Loucy (cell line): ENCODE measurements around the gene CABP5.
"Not testable (repeated sequence)": the region's sequence is repeated elsewhere in the genome, so short reads cannot be mapped to it uniquely, and the experiment has no call there.

ENCODE experiments used
- H2AFZ ChIP-seq: fragments of 200-600 bp; sonication (generic); 2 replicates; pipeline ENCODE4 v1.6.0; 2016; ENCODE audit warnings: antibody characterized with exemption, mild to moderate bottlenecking, low read length, moderate library complexity
- H3F3A ChIP-seq: fragments of 200-600 bp; 2 replicates; pipeline ENCODE4 v1.6.0; 2016; ENCODE audit warnings: antibody characterized with exemption, low read depth, mild to moderate bottlenecking
- H3K27me3 ChIP-seq: fragments of 200-600 bp; sonication (generic); 2 replicates; pipeline ENCODE4 v1.6.1; 2014; ENCODE audit warnings: low read length, mild to moderate bottlenecking; ENCODE audit not compliant: insufficient read depth, poor library complexity, severe bottlenecking
- H3K36me3 ChIP-seq: fragments of 200-600 bp; sonication (generic); 2 replicates; pipeline ENCODE4 v1.6.1; 2016; ENCODE audit warnings: low read length; ENCODE audit not compliant: insufficient read depth
- H3K4me1 ChIP-seq: fragments of 200-600 bp; sonication (generic); 2 replicates; pipeline ENCODE4 v1.5.1; 2014; ENCODE audit warnings: low read length, mild to moderate bottlenecking; ENCODE audit not compliant: insufficient read depth, poor library complexity, severe bottlenecking
- H3K4me2 ChIP-seq: fragments of 200-600 bp; sonication (generic); 2 replicates; pipeline ENCODE4 v1.6.0; 2014; ENCODE audit warnings: antibody characterized with exemption, low read length, low read depth, mild to moderate bottlenecking; ENCODE audit not compliant: poor library complexity, severe bottlenecking
- H3K4me3 ChIP-seq: fragments of 200-600 bp; sonication (generic); 2 replicates; pipeline ENCODE4 v1.5.1; 2014; ENCODE audit warnings: low read length, mild to moderate bottlenecking, mixed read lengths; ENCODE audit not compliant: poor library complexity, severe bottlenecking
- H3K79me2 ChIP-seq: fragments of 200-600 bp; sonication (generic); 2 replicates; pipeline ENCODE4 v1.6.1; 2014; ENCODE audit warnings: low read length; ENCODE audit not compliant: insufficient read depth
- H3K9ac ChIP-seq: fragments of 200-600 bp; sonication (generic); 2 replicates; pipeline ENCODE4 v1.6.0; 2014; ENCODE audit warnings: mild to moderate bottlenecking, low read depth, low read length, moderate library complexity; ENCODE audit not compliant: poor library complexity, severe bottlenecking
- H3K9me2 ChIP-seq: fragments of 200-600 bp; sonication (generic); replicated peaks from 2 replicates; pipeline ENCODE4 v1.6.1; 2016; ENCODE audit warnings: low read depth, low read length, mixed read lengths
- H3K9me3 ChIP-seq: fragments of 200-600 bp; sonication (generic); 2 replicates; pipeline ENCODE4 v1.6.1; 2014; ENCODE audit warnings: mild to moderate bottlenecking, antibody characterized with exemption, low read length, low read depth; ENCODE audit not compliant: insufficient read depth
- H4K20me1 ChIP-seq: fragments of 200-600 bp; sonication (generic); 2 replicates; pipeline ENCODE4 v1.6.0; 2014; ENCODE audit warnings: antibody characterized with exemption, low read length, mild to moderate bottlenecking; ENCODE audit not compliant: insufficient read depth, poor library complexity, severe bottlenecking
- EZH2phosphoT487 ChIP-seq: fragments of 200-600 bp; IDR thresholded peaks from 2 replicates; pipeline ENCODE4 v1.6.1; 2018; ENCODE audit warnings: antibody characterized with exemption, mild to moderate bottlenecking, moderate library complexity, borderline replicate concordance
- TF ChIP-seq, protein P1 (sequence below): fragments of 200-600 bp; sonication (generic); conservative IDR thresholded peaks from 2 replicates; pipeline ENCODE4 v1.5.1; 2014; ENCODE audit warnings: mild to moderate bottlenecking, antibody characterized with exemption, low read length

CABP5 gene

GRCh38 chr19:48043675-48044258 is at the start of gene CABP5:
Gene CABP5, minus strand, starts transcription at chr19:48044079. Its CDS starts 157 bp downstream, at chr19:48043922.
- H3K9me2 ChIP-seq: no peaks in the 10 kb centered on the region
- H3K4me2 ChIP-seq: no peak within 1 kb of the TSS
- H3K9ac ChIP-seq: no peak within 1 kb of the TSS
- no peaks in the 10 kb centered on the region for H3K36me3 ChIP-seq
- H3K4me1 ChIP-seq: no peaks in the 10 kb centered on the region
- no peaks in the 10 kb centered on the region for H3F3A ChIP-seq
- peaks cover 6% of the 10 kb centered on the region; the same call in 1 of the 2 replicates for H3K9me3 ChIP-seq
- no peak for TF ChIP-seq EZH2phosphoT487
- TF ChIP-seq, protein P1, sequence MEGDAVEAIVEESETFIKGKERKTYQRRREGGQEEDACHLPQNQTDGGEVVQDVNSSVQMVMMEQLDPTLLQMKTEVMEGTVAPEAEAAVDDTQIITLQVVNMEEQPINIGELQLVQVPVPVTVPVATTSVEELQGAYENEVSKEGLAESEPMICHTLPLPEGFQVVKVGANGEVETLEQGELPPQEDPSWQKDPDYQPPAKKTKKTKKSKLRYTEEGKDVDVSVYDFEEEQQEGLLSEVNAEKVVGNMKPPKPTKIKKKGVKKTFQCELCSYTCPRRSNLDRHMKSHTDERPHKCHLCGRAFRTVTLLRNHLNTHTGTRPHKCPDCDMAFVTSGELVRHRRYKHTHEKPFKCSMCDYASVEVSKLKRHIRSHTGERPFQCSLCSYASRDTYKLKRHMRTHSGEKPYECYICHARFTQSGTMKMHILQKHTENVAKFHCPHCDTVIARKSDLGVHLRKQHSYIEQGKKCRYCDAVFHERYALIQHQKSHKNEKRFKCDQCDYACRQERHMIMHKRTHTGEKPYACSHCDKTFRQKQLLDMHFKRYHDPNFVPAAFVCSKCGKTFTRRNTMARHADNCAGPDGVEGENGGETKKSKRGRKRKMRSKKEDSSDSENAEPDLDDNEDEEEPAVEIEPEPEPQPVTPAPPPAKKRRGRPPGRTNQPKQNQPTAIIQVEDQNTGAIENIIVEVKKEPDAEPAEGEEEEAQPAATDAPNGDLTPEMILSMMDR: no peak
- H4K20me1 ChIP-seq: no peaks in the 10 kb centered on the region
- no peaks in the 10 kb centered on the region for H3K27me3 ChIP-seq
- H3K79me2 ChIP-seq: no peaks in the 10 kb centered on the region
- no peak within 1 kb of the TSS for H2AFZ ChIP-seq
- H3K4me3 ChIP-seq: no peak within 1 kb of the TSS

DNA sequence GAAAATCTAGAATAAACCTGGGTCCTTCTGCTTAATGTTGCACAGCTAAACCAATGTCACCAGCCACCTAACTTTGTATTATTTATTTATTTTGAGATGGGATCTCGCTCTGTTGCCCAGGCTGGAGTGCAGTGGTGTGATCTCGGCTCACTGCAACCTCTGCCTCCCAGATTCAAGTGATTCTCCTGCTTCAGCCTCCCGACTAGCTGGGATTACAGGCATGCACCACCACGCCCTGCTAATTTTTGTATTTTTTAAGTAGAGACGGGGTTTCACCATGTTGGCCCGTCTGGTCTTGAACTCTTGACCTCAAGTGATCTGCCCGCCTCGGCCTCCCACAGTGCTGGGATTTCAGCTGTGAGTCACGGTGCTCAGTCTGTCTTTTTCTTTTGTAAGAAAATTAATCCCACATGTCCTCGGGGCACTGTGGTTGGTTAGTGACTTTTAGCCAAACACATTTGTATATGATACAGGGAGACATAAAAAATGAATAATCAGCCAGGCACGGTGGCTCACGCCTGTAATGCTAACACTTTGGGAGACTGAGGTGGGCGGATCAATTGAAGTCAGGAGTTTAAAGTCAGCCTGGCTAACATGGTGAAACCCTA is 47.3 kb upstream of the CABP5 start:
- not testable (repeated sequence) for H3K4me1 ChIP-seq, H3K9me3 ChIP-seq, H3K4me3 ChIP-seq, H4K20me1 ChIP-seq, H3K27me3 ChIP-seq, H2AFZ ChIP-seq, H3K79me2 ChIP-seq, H3K36me3 ChIP-seq, H3K9me2 ChIP-seq, H3F3A ChIP-seq, H3K9ac ChIP-seq, H3K4me2 ChIP-seq

DNA sequence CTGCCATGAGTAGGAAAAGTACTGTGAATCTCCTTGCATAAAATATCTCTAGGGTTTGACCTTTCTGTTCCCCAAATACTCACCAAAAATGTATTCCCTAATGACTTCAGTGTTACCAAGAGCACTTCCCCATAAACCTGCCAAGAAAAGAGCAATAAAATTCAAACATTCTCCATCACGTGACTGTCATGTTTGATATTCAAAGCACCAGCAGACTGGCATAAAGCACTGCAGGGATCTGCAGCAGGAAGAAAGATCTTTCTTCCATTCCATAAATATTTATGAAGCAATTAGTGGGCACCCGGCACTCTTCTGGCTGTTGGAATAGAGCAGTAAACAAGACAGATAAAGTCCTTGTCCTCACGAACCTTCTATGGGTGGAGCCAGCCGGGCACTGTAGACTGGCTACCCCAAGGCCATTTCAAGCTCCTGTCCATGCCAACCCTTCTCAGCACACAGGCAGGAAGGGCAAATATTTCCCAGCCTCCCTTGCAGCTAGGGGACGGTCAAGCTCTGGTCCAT is 46.5 kb upstream of the CABP5 start:
- H4K20me1 ChIP-seq: no peaks in the 10 kb centered on the region
- H3K27me3 ChIP-seq: no peaks in the 10 kb centered on the region
- no peaks in the 10 kb centered on the region for H3K79me2 ChIP-seq
- H3K4me1 ChIP-seq: no peaks in the 10 kb centered on the region
- no peak for TF ChIP-seq EZH2phosphoT487
- TF ChIP-seq, protein P1: no peak
- H2AFZ ChIP-seq: no peak overlapping the region
- H3F3A ChIP-seq: no peaks in the 10 kb centered on the region
- H3K9ac ChIP-seq: no peak overlapping the region
- H3K9me2 ChIP-seq: no peaks in the 10 kb centered on the region
- H3K9me3 ChIP-seq: peaks cover 3% of the 10 kb centered on the region; the same call in 1 of the 2 replicates
- H3K36me3 ChIP-seq: no peaks in the 10 kb centered on the region
- no peak overlapping the region for H3K4me3 ChIP-seq
- H3K4me2 ChIP-seq: no peak overlapping the region

DNA sequence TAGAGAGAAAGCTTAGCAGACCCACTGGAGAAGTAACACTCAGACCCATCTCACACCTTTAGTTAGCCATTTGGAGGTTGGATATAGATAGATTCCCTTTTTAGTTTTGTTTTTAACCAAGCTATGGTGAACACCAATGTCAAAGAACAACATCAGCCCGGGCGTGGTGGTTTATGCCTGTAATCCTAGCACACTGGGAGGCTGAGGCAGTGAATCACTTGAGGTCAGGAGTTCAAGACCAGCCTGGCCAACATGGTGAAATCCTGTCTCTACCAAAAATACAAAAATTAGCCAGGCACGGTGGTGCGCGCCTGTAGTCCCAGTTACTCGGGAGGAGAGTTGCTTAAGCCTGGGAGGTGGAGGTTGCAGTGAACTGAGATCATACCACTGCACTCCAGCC is 45.1 kb upstream of the CABP5 start:
- H3K79me2 ChIP-seq, H3K4me1 ChIP-seq, H3K4me3 ChIP-seq, H4K20me1 ChIP-seq, H3F3A ChIP-seq, H2AFZ ChIP-seq, H3K9me3 ChIP-seq, H3K4me2 ChIP-seq, H3K36me3 ChIP-seq, H3K27me3 ChIP-seq, H3K9ac ChIP-seq, H3K9me2 ChIP-seq: not testable (repeated sequence)
